Spleen (tissue), 11 donors: ENCODE results near the gene FAM222A. TPM values are rescaled to one million over a fixed set of nuclear protein-coding genes. Genes with fewer than 3 reads are reported as not detected.

ENCODE experiments used
- DNase-seq: peaks from one replicate; pipeline ENCODE4 v3.0.0-alpha.2; 2020
- H3K27ac ChIP-seq, 8 donors: fragments of 200-600 bp; sonication (generic) in 7 of 8; 1 replicate in 4 of 8; 2 replicates in 4 of 8; pipeline versions ENCODE4 v1.5.0 to v1.8.0; 2016 to 2021; ENCODE audit warnings: inconsistent platforms in 4 of 8, mild to moderate bottlenecking in 4 of 8, moderate library complexity in 1 of 8
- H3K27me3 ChIP-seq, 7 donors: fragments of 200-600 bp; sonication (generic) in 6 of 7; replicated peaks in 1 of 7; 1 replicate in 4 of 7; 2 replicates in 3 of 7; pipeline versions ENCODE4 v1.5.0 to v1.8.0; 2016 to 2021; ENCODE audit warnings: inconsistent platforms in 3 of 7, mild to moderate bottlenecking in 1 of 7
- H3K36me3 ChIP-seq, 6 donors: fragments of 200-600 bp; sonication (generic) in 5 of 6; 1 replicate in 4 of 6; 2 replicates in 2 of 6; pipeline versions ENCODE4 v1.5.0 to v1.8.0; 2016 to 2021; ENCODE audit warnings: inconsistent platforms in 2 of 6
- H3K4me1 ChIP-seq, 6 donors: fragments of 200-600 bp; sonication (generic) in 5 of 6; 1 replicate in 3 of 6; 2 replicates in 3 of 6; pipeline versions ENCODE4 v1.5.0 to v1.8.0; 2016 to 2021; ENCODE audit warnings: inconsistent platforms in 3 of 6
- H3K4me3 ChIP-seq, 8 donors: fragments of 200-600 bp; sonication (generic) in 7 of 8; 1 replicate in 4 of 8; 2 replicates in 4 of 8; pipeline versions ENCODE4 v1.5.0 to v1.8.0; 2016 to 2021; ENCODE audit warnings: inconsistent platforms in 4 of 8, mild to moderate bottlenecking in 4 of 8, moderate library complexity in 2 of 8
- H3K9me3 ChIP-seq, 8 donors: fragments of 200-600 bp; sonication (generic) in 7 of 8; 1 replicate in 4 of 8; 2 replicates in 4 of 8; pipeline versions ENCODE4 v1.5.0 to v1.8.0; 2016 to 2021; ENCODE audit warnings: inconsistent platforms in 4 of 8
- CTCF ChIP-seq, 11 experiments: fragments of 200-600 bp in 7 of 11; fragments of 450-650 bp in 4 of 11; sonication (generic) in 4 of 11; IDR thresholded peaks in 8 of 11; conservative IDR thresholded peaks in 3 of 11; 1 replicate in 7 of 11; 2 replicates in 4 of 11; pipeline versions ENCODE4 v1.4.0 to v1.8.0; 2016 to 2021; ENCODE audit warnings: antibody characterized with exemption in 11 of 11, inconsistent platforms in 4 of 11, mild to moderate bottlenecking in 1 of 11
- POLR2A ChIP-seq, 3 donors: fragments of 450-650 bp; IDR thresholded peaks; one replicate each; pipeline ENCODE4 v1.5.1; 2017; ENCODE audit warnings: antibody characterized with exemption in 3 of 3, mild to moderate bottlenecking in 1 of 3
- POLR2AphosphoS5 ChIP-seq, 3 donors: sonication (generic); formaldehyde crosslinking; IDR thresholded peaks; one replicate each; pipeline ENCODE4 v1.5.1; 2017; ENCODE audit warnings: antibody characterized with exemption in 3 of 3
- WGBS, 5 donors: extraction: QIAGEN DNeasy Blood & Tissue Kit in 3 of 5; methylation state at CpG; one replicate each; pipeline versions ENCODE4 v1.1.5 to v1.1.7; 2013 to 2018; 5-methylcytosine and 5-hydroxymethylcytosine counted together
- intact Hi-C: fragments of 100-400 bp; cut with DNase I; formaldehyde crosslinking; loops from one replicate; pipeline ENCODE4 v1.15.0; 2023; ENCODE audit warnings: low total_unique reads
- polyA plus RNA-seq, 3 donors: library from polyadenylated mRNA; stranded (reverse); fragments of 200-250 nt; gene quantifications; one replicate each; pipeline ENCODE4 v1.2.1, GENCODE V29; 2013
- total RNA-seq, 7 donors: library from RNA; depleted of rRNA in 3 of 7; stranded (reverse); fragments of >200 nt in 3 of 7; fragmentation: NEBNext Ultra II Directional in 4 of 7; extraction: Animal tissue kit (Norgen Biotek cat#: 25700) in 4 of 7; gene quantifications; one replicate each; pipeline versions ENCODE4 v1.1.0 to v1.2.1, GENCODE V29; 2016 to 2021
- donor health status: healthy with polysubstance abuse.
- donor health status: DM: no; HTN: no; CAD: no; lungs with moderate emphysema.
- donor health status: DM: no; HTN: no; CAD: no.
- donor health status: Bipolar disorder and iron deficiency.
- donor health status: healthy.
- donor health status: DM: no; HTN: no; CAD: no.
- donor health status: DM: yes; HTN: yes; CAD: no.

FAM222A gene
- total and polyA plus RNA-seq, 10 donors: 1.3 to 30.7 (median 16.8) TPM

GRCh38 chr12:109795023-109795422 is 81.4 kb downstream of the FAM222A start:
- intact Hi-C loops: no loop called here
- Histone ChIP-seq H3K36me3 (no peaks in the 10 kb centered on the region), H3K27ac (no peak overlapping the region), H3K4me3 (no peak overlapping the region), H3K27me3 (peaks cover 0 to 40% (median 0%) of the 10 kb centered on the region in 7 donors), H3K9me3 (no peaks in the 10 kb centered on the region), H3K4me1 (peaks cover 0 to 4% (median 0%) of the 10 kb centered on the region in 6 donors)
- 82 to 97% (median 92%) methylated on average over 2 of the region's 2 CpGs for WGBS, 5 donors
- no peak for TF ChIP-seq POLR2A (IDR thresholded peaks at IDR 0.05)
- no peak for TF ChIP-seq CTCF (IDR thresholded peaks at IDR 0.05 in 8 of 11, conservative IDR thresholded peaks at IDR 0.05 in 3 of 11)
- no peak for TF ChIP-seq POLR2AphosphoS5 (IDR thresholded peaks at IDR 0.05)
- DNase-seq: no peak

GRCh38 chr12:109796057-109796456 is 82.4 kb downstream of the FAM222A start:
- Histone ChIP-seq H3K27me3 (peaks cover 0 to 37% (median 0%) of the 10 kb centered on the region in 7 donors), H3K27ac (no peak overlapping the region), H3K36me3 (no peaks in the 10 kb centered on the region), H3K4me1 (peaks cover 0 to 4% (median 0%) of the 10 kb centered on the region in 6 donors), H3K4me3 (no peak overlapping the region), H3K9me3 (no peaks in the 10 kb centered on the region)
- no peak for DNase-seq
- 77 to 94% (median 82%) methylated on average over 2 of the region's 2 CpGs for WGBS, 5 donors
- TF ChIP-seq CTCF (IDR thresholded peaks at IDR 0.05 in 8 of 11, conservative IDR thresholded peaks at IDR 0.05 in 3 of 11) (no peak), POLR2AphosphoS5 (IDR thresholded peaks at IDR 0.05) (no peak), POLR2A (IDR thresholded peaks at IDR 0.05) (no peak)
- intact Hi-C loops: no loop called here

GRCh38 chr12:109797905-109798669 is 84.5 kb downstream of the FAM222A start:
- WGBS, 5 donors: 51 to 63% (median 56%) methylated on average over 16 to 19 of the region's 19 CpGs

More at GRCh38 chr12:109797905-109798669, 84.5 kb downstream of the FAM222A start:
- H3K4me1 ChIP-seq: peaks cover 0 to 4% (median 0%) of the 10 kb centered on the region in 6 donors
- DNase-seq: no peak
- H3K4me3 ChIP-seq: no peak overlapping the region
- intact Hi-C loops: no loop called here
- H3K27ac ChIP-seq: no peak overlapping the region
- TF ChIP-seq POLR2A (IDR thresholded peaks at IDR 0.05) (no peak), POLR2AphosphoS5 (IDR thresholded peaks at IDR 0.05) (no peak), CTCF (IDR thresholded peaks at IDR 0.05 in 8 of 11, conservative IDR thresholded peaks at IDR 0.05 in 3 of 11) (no peak)
- peaks cover 0 to 21% (median 0%) of the 10 kb centered on the region in 7 donors for H3K27me3 ChIP-seq
- H3K36me3 ChIP-seq: no peaks in the 10 kb centered on the region
- no peaks in the 10 kb centered on the region for H3K9me3 ChIP-seq
